Muscle of back (tissue), 10 donors: Measurements from ENCODE around the gene SLC37A1. TPM values are rescaled to one million over a fixed set of nuclear protein-coding genes. Genes with fewer than 3 reads are reported as not detected.

Source experiments
- polyA plus RNA-seq, 10 donors: library from polyadenylated mRNA; unstranded; fragments of 120-200 nt; gene quantifications; one replicate each; pipeline ENCODE4 v1.2.1, GENCODE V29; 2013; ENCODE audit not compliant: insufficient read length in 10 of 10

The SLC37A1 gene
- polyA plus RNA-seq, 10 donors: 1.9 to 3.2 (median 2.6) TPM

Other genes starting within 250 kb of the SLC37A1 start
- 1 to 10 TPM in 9 of 10 donors, under 1 TPM in 1; 0.54 to 6.0 (median 2.6) TPM for gene TFF3, start 198.4 kb upstream of the SLC37A1 start, polyA plus RNA-seq
- gene TFF2, start 162.9 kb upstream of the SLC37A1 start, polyA plus RNA-seq: not detected
- under 1 TPM in 2 of 10 donors, not detected in 8; 0.48 to 0.53 TPM for gene TFF1, start 147.3 kb upstream of the SLC37A1 start, polyA plus RNA-seq
- gene TMPRSS3, start 117.8 kb upstream of the SLC37A1 start, polyA plus RNA-seq: under 1 TPM in 2 of 10 donors, not detected in 8; 0.05 to 0.13 TPM
- gene UBASH3A, start 110.0 kb upstream of the SLC37A1 start, polyA plus RNA-seq: 1 to 10 TPM in 1 of 10 donors, under 1 TPM in 2, not detected in 7; 0.22 to 2.3 (median 0.56) TPM
- gene RSPH1, start 17.6 kb upstream of the SLC37A1 start, polyA plus RNA-seq: under 1 TPM in 7 of 10 donors, not detected in 3; 0.16 to 0.55 (median 0.37) TPM
- gene PDE9A, start 139.8 kb downstream of the SLC37A1 start, polyA plus RNA-seq: 10 to 100 TPM in 2 of 10 donors, 1 to 10 TPM in 8; 6.7 to 10.7 (median 8.5) TPM